Activated CD4-positive, alpha-beta T cell treated with anti-CD3 and anti-CD28 coated beads, Interleukin-2, amount 10 ng/mL, durations not matched to agents 7 days and 5 days (primary cell): ENCODE results near the gene EPS15. TPM values are rescaled to one million over a fixed set of nuclear protein-coding genes. Genes with fewer than 3 reads are reported as not detected.

Source experiments
- CTCF ChIA-PET: fragments of 350-600 bp; sonication (Branson Sonifier 250); formaldehyde crosslinking; loops from one replicate; lab custom pipeline; 2021; ENCODE audit warnings: antibody characterized with exemption; lab: Charles Lee
- POLR2A ChIA-PET: fragments of 350-600 bp; sonication (Branson Sonifier 250); formaldehyde crosslinking; loops from one replicate; lab custom pipeline; 2021; ENCODE audit warnings: antibody characterized with exemption; lab: Charles Lee
- DNase-seq: peaks from one replicate; pipeline ENCODE4 v3.0.0-alpha.2; 2020
- H3K27ac Mint-ChIP-seq: one replicate; pipeline ENCODE4 v1.8.0; 2021; ENCODE audit warnings: mild to moderate bottlenecking, moderate library complexity, mixed read lengths
- H3K27me3 Mint-ChIP-seq: one replicate; pipeline ENCODE4 v1.8.0; 2021; ENCODE audit warnings: mixed read lengths
- H3K36me3 Mint-ChIP-seq: one replicate; pipeline ENCODE4 v1.8.0; 2021; ENCODE audit warnings: low read depth, mixed read lengths
- H3K4me1 Mint-ChIP-seq: one replicate; pipeline ENCODE4 v1.8.0; 2021; ENCODE audit warnings: mixed read lengths
- H3K4me3 Mint-ChIP-seq: one replicate; pipeline ENCODE4 v1.8.0; 2021; ENCODE audit warnings: mild to moderate bottlenecking, moderate library complexity, mixed read lengths
- H3K9me3 Mint-ChIP-seq: one replicate; pipeline ENCODE4 v1.8.0; 2021; ENCODE audit warnings: mixed read lengths
- total RNA-seq, 2 experiments: library from RNA; stranded (reverse); gene quantifications; one replicate each; pipeline ENCODE4 v1.2.3, GENCODE V29; 2021

The EPS15 gene
- total RNA-seq, 2 experiments from 2014 or later: 53.9 to 58.8 TPM

- DNase-seq: no peak
- POLR2A ChIA-PET: no interaction called here
- no peaks in the 10 kb centered on the region for H3K36me3 Mint-ChIP-seq
- CTCF ChIA-PET: interaction anchor here (0.6 kb wide), 1 partner anchor 228 kb away, joined by 3 read pairs; no protein-coding TSS in a partner anchor
- no peaks in the 10 kb centered on the region for H3K9me3 Mint-ChIP-seq
- peaks cover 11% of the 10 kb centered on the region for H3K4me1 Mint-ChIP-seq
- H3K27ac Mint-ChIP-seq: no peak overlapping the region
- peaks cover 3% of the 10 kb centered on the region for H3K27me3 Mint-ChIP-seq
- no peak overlapping the region for H3K4me3 Mint-ChIP-seq
Observed at GRCh38 chr1:51316113-51316845, 202.8 kb downstream of the EPS15 start.

- H3K36me3 Mint-ChIP-seq: no peaks in the 10 kb centered on the region
- CTCF ChIA-PET: interaction anchor here (0.8 kb wide), 1 partner anchor 29 kb away, joined by 3 read pairs; no protein-coding TSS in a partner anchor
- H3K27ac Mint-ChIP-seq: no peak overlapping the region
- POLR2A ChIA-PET: no interaction called here
- DNase-seq: no peak
- no peaks in the 10 kb centered on the region for H3K9me3 Mint-ChIP-seq
- peaks cover 11% of the 10 kb centered on the region for H3K4me1 Mint-ChIP-seq
- peaks cover 3% of the 10 kb centered on the region for H3K27me3 Mint-ChIP-seq
- H3K4me3 Mint-ChIP-seq: no peak overlapping the region
Observed at GRCh38 chr1:51314974-51315373, 204.1 kb downstream of the EPS15 start.

- no peaks in the 10 kb centered on the region for H3K9me3 Mint-ChIP-seq
- CTCF ChIA-PET: interaction anchor here (2.8 kb wide), 1 partner anchor 18 kb away, joined by 16 read pairs; no protein-coding TSS in a partner anchor
- peaks cover 11% of the 10 kb centered on the region for H3K4me1 Mint-ChIP-seq
- POLR2A ChIA-PET: no interaction called here
- no peak for DNase-seq
- no peak overlapping the region for H3K4me3 Mint-ChIP-seq
- H3K36me3 Mint-ChIP-seq: no peaks in the 10 kb centered on the region
- H3K27me3 Mint-ChIP-seq: peaks cover 2% of the 10 kb centered on the region
- H3K27ac Mint-ChIP-seq: no peak overlapping the region
Observed at GRCh38 chr1:51313961-51314777, 204.9 kb downstream of the EPS15 start.

- POLR2A ChIA-PET: no interaction called here
- no peak for DNase-seq
- H3K27ac Mint-ChIP-seq: no peak overlapping the region
- H3K27me3 Mint-ChIP-seq: no peaks in the 10 kb centered on the region
- CTCF ChIA-PET: interaction anchor here (1.2 to 2.8 kb wide), 2 partner anchors 18 to 28 kb away, joined by 3 to 16 read pairs; no protein-coding TSS in a partner anchor
- H3K36me3 Mint-ChIP-seq: no peaks in the 10 kb centered on the region
- no peak overlapping the region for H3K4me3 Mint-ChIP-seq
- H3K9me3 Mint-ChIP-seq: no peaks in the 10 kb centered on the region
- H3K4me1 Mint-ChIP-seq: peaks cover 11% of the 10 kb centered on the region
Observed at GRCh38 chr1:51313268-51313852, 205.7 kb downstream of the EPS15 start.

- no peaks in the 10 kb centered on the region for H3K9me3 Mint-ChIP-seq
- H3K27me3 Mint-ChIP-seq: no peaks in the 10 kb centered on the region
- no peak for DNase-seq
- H3K27ac Mint-ChIP-seq: no peak overlapping the region
- H3K4me1 Mint-ChIP-seq: peaks cover 11% of the 10 kb centered on the region
- ChIA-PET POLR2A (no interaction called here), CTCF (interaction anchor here (0.6 to 2.8 kb wide), 4 partner anchors 11 to 157 kb away, joined by 3 to 16 read pairs (median 4); no protein-coding TSS in a partner anchor)
- no peaks in the 10 kb centered on the region for H3K36me3 Mint-ChIP-seq
- H3K4me3 Mint-ChIP-seq: no peak overlapping the region
Observed at GRCh38 chr1:51312718-51313117, 206.3 kb downstream of the EPS15 start.

GRCh38 chr1:51311826-51312225 lies 207.2 kb downstream of the EPS15 start:
- Mint-ChIP-seq H3K9me3 (no peaks in the 10 kb centered on the region), H3K36me3 (no peaks in the 10 kb centered on the region), H3K4me3 (no peak overlapping the region), H3K4me1 (peaks cover 11% of the 10 kb centered on the region), H3K27ac (no peak overlapping the region), H3K27me3 (no peaks in the 10 kb centered on the region)
- CTCF ChIA-PET: interaction anchor here (1.2 to 2.8 kb wide), 3 partner anchors 10 to 20 kb away, joined by 3 to 16 read pairs (median 4); no protein-coding TSS in a partner anchor
- POLR2A ChIA-PET: no interaction called here
- no peak for DNase-seq

GRCh38 chr1:51310871-51311613 lies 208.0 kb downstream of the EPS15 start:
- Mint-ChIP-seq H3K36me3 (no peaks in the 10 kb centered on the region), H3K4me3 (no peak overlapping the region), H3K27me3 (no peaks in the 10 kb centered on the region), H3K4me1 (peaks cover 11% of the 10 kb centered on the region), H3K27ac (no peak overlapping the region), H3K9me3 (no peaks in the 10 kb centered on the region)
- ChIA-PET POLR2A (no interaction called here), CTCF (interaction anchor here (1.6 kb wide), 1 partner anchor 21 kb away, joined by 3 read pairs; no protein-coding TSS in a partner anchor)
- DNase-seq: no peak

GRCh38 chr1:51309291-51309690 lies 209.8 kb downstream of the EPS15 start:
- ChIA-PET CTCF (interaction anchor here (1.0 to 1.5 kb wide), 2 partner anchors 13 to 32 kb away, joined by 3 to 9 read pairs; no protein-coding TSS in a partner anchor), POLR2A (no interaction called here)
- H3K9me3 Mint-ChIP-seq: no peaks in the 10 kb centered on the region
- no peaks in the 10 kb centered on the region for H3K27me3 Mint-ChIP-seq
- H3K4me1 Mint-ChIP-seq: peaks cover 9% of the 10 kb centered on the region
- H3K4me3 Mint-ChIP-seq: no peak overlapping the region
- H3K36me3 Mint-ChIP-seq: no peaks in the 10 kb centered on the region
- no peak for DNase-seq
- no peak overlapping the region for H3K27ac Mint-ChIP-seq

GRCh38 chr1:51308636-51309035 lies 210.4 kb downstream of the EPS15 start:
- ChIA-PET POLR2A (no interaction called here), CTCF (interaction anchor here (0.7 kb wide), 1 partner anchor 12 kb away, joined by 3 read pairs; no protein-coding TSS in a partner anchor)
- H3K4me3 Mint-ChIP-seq: no peak overlapping the region
- peaks cover 3% of the 10 kb centered on the region for H3K4me1 Mint-ChIP-seq
- H3K27ac Mint-ChIP-seq: no peak overlapping the region
- no peak for DNase-seq
- H3K27me3 Mint-ChIP-seq: no peaks in the 10 kb centered on the region
- H3K36me3 Mint-ChIP-seq: no peaks in the 10 kb centered on the region
- no peaks in the 10 kb centered on the region for H3K9me3 Mint-ChIP-seq

GRCh38 chr1:51306950-51307349 lies 212.1 kb downstream of the EPS15 start:
- Mint-ChIP-seq H3K27me3 (no peaks in the 10 kb centered on the region), H3K9me3 (no peaks in the 10 kb centered on the region), H3K4me1 (no peaks in the 10 kb centered on the region), H3K36me3 (no peaks in the 10 kb centered on the region), H3K27ac (no peak overlapping the region), H3K4me3 (no peak overlapping the region)
- ChIA-PET POLR2A (no interaction called here), CTCF (interaction anchor here (2.3 kb wide), 1 partner anchor 10 kb away, joined by 8 read pairs; no protein-coding TSS in a partner anchor)
- no peak for DNase-seq

GRCh38 chr1:51305371-51305823 lies 213.7 kb downstream of the EPS15 start:
- Mint-ChIP-seq H3K4me1 (no peaks in the 10 kb centered on the region), H3K27me3 (no peaks in the 10 kb centered on the region), H3K27ac (no peak overlapping the region), H3K9me3 (no peaks in the 10 kb centered on the region), H3K4me3 (no peak overlapping the region), H3K36me3 (no peaks in the 10 kb centered on the region)
- ChIA-PET CTCF (interaction anchor here (0.6 to 2.3 kb wide), 6 partner anchors 8 to 257 kb away, joined by 3 to 8 read pairs (median 3); no protein-coding TSS in a partner anchor), POLR2A (no interaction called here)
- DNase-seq: no peak

- no peak overlapping the region for H3K4me3 Mint-ChIP-seq
- no peak for DNase-seq
- CTCF ChIA-PET: interaction anchor here (1.5 kb wide), 1 partner anchor 113 kb away, joined by 3 read pairs; no protein-coding TSS in a partner anchor
- H3K27ac Mint-ChIP-seq: no peak overlapping the region
- POLR2A ChIA-PET: no interaction called here
- no peaks in the 10 kb centered on the region for H3K9me3 Mint-ChIP-seq
- no peaks in the 10 kb centered on the region for H3K4me1 Mint-ChIP-seq
- no peaks in the 10 kb centered on the region for H3K27me3 Mint-ChIP-seq
- no peaks in the 10 kb centered on the region for H3K36me3 Mint-ChIP-seq
Observed at GRCh38 chr1:51304360-51304759, 214.7 kb downstream of the EPS15 start.
